Endothelial cell of umbilical vein (primary cell): Measurements from ENCODE around the gene NELL2. TPM values are rescaled to one million over a fixed set of nuclear protein-coding genes. Genes with fewer than 3 reads are reported as not detected.

Source experiments
- BruUV-seq: library from RNA; stranded (reverse); fragments of 400-500 nt; replicated peaks from 2 replicates; lab custom pipeline; 2021; lab: Mats Ljungman, UMichigan
- CTCF ChIA-PET: fragments of 300-600, 350-600 bp; sonication (Branson Sonifier 250); formaldehyde crosslinking; loops from one replicate; lab custom pipeline; 2021; ENCODE audit warnings: antibody characterized with exemption, inconsistent platforms; lab: Charles Lee
- POLR2A ChIA-PET: fragments of 300-600, 350-600 bp; sonication (Branson Sonifier 250); formaldehyde crosslinking; loops from one replicate; lab custom pipeline; 2021; ENCODE audit warnings: antibody characterized with exemption, inconsistent platforms; lab: Charles Lee
- DNase-seq: peaks from one replicate; pipeline ENCODE4 v3.0.0-alpha.2; 2011; ENCODE audit warnings: low read depth, low spot score
- FAIRE-seq: peaks from 2 replicates; lab custom pipeline; 2011; peaks lifted over from hg19 to GRCh38; lab: Jason Lieb, UNC
- H2AFZ ChIP-seq: 2 replicates; pipeline ENCODE4 v1.6.0; 2012; ENCODE audit warnings: low read depth, low read length, control low read depth, inconsistent platforms
- H3K27ac ChIP-seq: 2 replicates; pipeline ENCODE4 v1.5.1; 2011; ENCODE audit warnings: low read depth, mild to moderate bottlenecking, control low read depth, low read length, moderate library complexity; ENCODE audit not compliant: insufficient read depth
- H3K27me3 ChIP-seq, 2 experiments: 2 replicates each; pipeline versions ENCODE4 v1.6.0 to v1.6.1; 2011; ENCODE audit warnings: low read length in 2 of 2, mixed read lengths in 1 of 2; ENCODE audit not compliant: control insufficient read depth in 2 of 2, insufficient read depth in 2 of 2
- H3K36me3 ChIP-seq, 2 experiments: 2 replicates in 1 of 2; 3 replicates in 1 of 2; pipeline ENCODE4 v1.5.1; 2011; ENCODE audit warnings: low read length in 2 of 2, mild to moderate bottlenecking in 1 of 2, moderate library complexity in 1 of 2; ENCODE audit not compliant: control insufficient read depth in 2 of 2, insufficient read depth in 2 of 2; ENCODE audit errors: extremely low read depth in 1 of 2
- H3K4me1 ChIP-seq: 3 replicates; pipeline ENCODE4 v1.5.1; 2011; ENCODE audit warnings: mild to moderate bottlenecking, low read length; ENCODE audit not compliant: control insufficient read depth, insufficient read depth; ENCODE audit errors: extremely low read depth
- H3K4me2 ChIP-seq: 2 replicates; pipeline ENCODE4 v1.6.1; 2011; ENCODE audit warnings: low read length, control low read depth, mixed read lengths; ENCODE audit not compliant: insufficient read depth
- H3K4me3 ChIP-seq, 3 experiments: fragments of 200-600 bp in 1 of 3; sonication (generic), shearing (Covaris generic) in 1 of 3; replicated peaks in 1 of 3; 2 replicates each; pipeline ENCODE4 v1.5.1; 2011 to 2016; ENCODE audit warnings: control low read depth in 3 of 3, low read length in 3 of 3, mild to moderate bottlenecking in 2 of 3, inconsistent platforms in 1 of 3, low read depth in 1 of 3, moderate library complexity in 1 of 3; ENCODE audit not compliant: insufficient read depth in 1 of 3
- H3K79me2 ChIP-seq: 2 replicates; pipeline ENCODE4 v1.6.0; 2012; ENCODE audit warnings: low read length, inconsistent platforms; ENCODE audit not compliant: control insufficient read depth, insufficient read depth
- H3K9ac ChIP-seq: replicated peaks from 2 replicates; pipeline ENCODE3; 2011; ENCODE audit warnings: low read length, control low read depth; ENCODE audit not compliant: insufficient read depth; ENCODE audit errors: extremely low read depth
- H3K9me1 ChIP-seq: replicated peaks from 3 replicates; pipeline ENCODE4 v1.6.0; 2011; ENCODE audit warnings: mild to moderate bottlenecking, low read length; ENCODE audit not compliant: control insufficient read depth, insufficient read depth; ENCODE audit errors: extremely low read depth
- H3K9me3 ChIP-seq: replicated peaks from 2 replicates; pipeline ENCODE4 v1.5.1; 2012; ENCODE audit warnings: low read length, inconsistent platforms; ENCODE audit not compliant: control insufficient read depth, insufficient read depth
- H4K20me1 ChIP-seq: replicated peaks from 2 replicates; pipeline ENCODE3; 2011; ENCODE audit warnings: mild to moderate bottlenecking, low read length; ENCODE audit not compliant: control insufficient read depth, insufficient read depth; ENCODE audit errors: extremely low read depth
- EZH2 ChIP-seq: IDR thresholded peaks from 2 replicates; pipeline ENCODE4 v1.6.1; 2012; ENCODE audit warnings: borderline replicate concordance, low read depth, mild to moderate bottlenecking, moderate library complexity, low read length, inconsistent platforms; ENCODE audit not compliant: severe bottlenecking
- FOS ChIP-seq: IDR thresholded peaks from 2 replicates; pipeline ENCODE4 v1.6.1; 2011; ENCODE audit warnings: mild to moderate bottlenecking, low read length, moderate library complexity, borderline replicate concordance; ENCODE audit not compliant: insufficient read depth
- GATA2 ChIP-seq: IDR thresholded peaks from 2 replicates; pipeline ENCODE4 v1.7.0; 2011; ENCODE audit warnings: low read depth, mild to moderate bottlenecking, moderate library complexity, mixed read lengths, low read length; ENCODE audit not compliant: insufficient read length, insufficient read depth
- JUN ChIP-seq: IDR thresholded peaks from 2 replicates; pipeline ENCODE4 v1.6.1; 2011; ENCODE audit warnings: borderline replicate concordance, low read depth; ENCODE audit not compliant: insufficient read length, insufficient read depth
- MYC ChIP-seq: IDR thresholded peaks from one replicate; pipeline ENCODE4 v1.6.1; 2011; ENCODE audit warnings: mild to moderate bottlenecking, low read depth, low read length
- POLR2A ChIP-seq: IDR thresholded peaks from 2 replicates; pipeline ENCODE4 v1.6.1; 2012; ENCODE audit warnings: low read depth, mild to moderate bottlenecking, control low read depth, low read length
- POLR2AphosphoS5 ChIP-seq: IDR thresholded peaks from 2 replicates; pipeline ENCODE4 v1.6.1; 2012; ENCODE audit warnings: low read depth, mild to moderate bottlenecking, control low read depth, low read length, moderate library complexity; ENCODE audit not compliant: insufficient read depth
- dilution Hi-C: fragments of 300-500 bp; cut with MboI; formaldehyde crosslinking; loops from one replicate; pipeline ENCODE4 v1.15.0; 2019; ENCODE audit warnings: low sequenced_read_pairs; ENCODE audit not compliant: extremely low pct_ligation_motif_present
- intact Hi-C: fragments of 100-400 bp; cut with micrococcal nuclease; formaldehyde crosslinking; loops from one replicate; pipeline ENCODE4 v1.10.0; 2022
- polyA plus RNA-seq, 4 experiments: library from polyadenylated mRNA; depleted of rRNA in 3 of 4; stranded (reverse) in 3 of 4; unstranded in 1 of 4; fragments of >200 nt; gene quantifications; 2 replicates each; pipeline versions ENCODE4 v1.2.1 to v1.2.3, GENCODE V29; 2011 to 2012; ENCODE audit warnings: missing spikeins in 1 of 4
- total RNA-seq: library from RNA; stranded (reverse); gene quantifications from 2 replicates; pipeline ENCODE4 v1.2.3, GENCODE V29; 2021
- TF ChIP-seq, protein P1 (sequence below): IDR thresholded peaks from 2 replicates; pipeline ENCODE4 v1.6.1; 2011; ENCODE audit not compliant: insufficient read depth, insufficient read length
- TF ChIP-seq, protein P2 (sequence below), 2 donors: IDR thresholded peaks; 1 replicate in 1 of 2; 2 replicates in 1 of 2; pipeline ENCODE4 v1.5.1; 2011; ENCODE audit warnings: low read length in 2 of 2, mild to moderate bottlenecking in 2 of 2, moderate library complexity in 2 of 2, control low read depth in 1 of 2, inconsistent platforms in 1 of 2, low read depth in 1 of 2; ENCODE audit not compliant: insufficient read depth in 1 of 2; ENCODE audit errors: extremely low read depth in 1 of 2

The NELL2 gene
- total and polyA plus RNA-seq, 2 donors (not counting 3 experiments of a cell fraction or from before 2014, with no cell fraction given), result 0.11 to 0.49 TPM

DNA sequence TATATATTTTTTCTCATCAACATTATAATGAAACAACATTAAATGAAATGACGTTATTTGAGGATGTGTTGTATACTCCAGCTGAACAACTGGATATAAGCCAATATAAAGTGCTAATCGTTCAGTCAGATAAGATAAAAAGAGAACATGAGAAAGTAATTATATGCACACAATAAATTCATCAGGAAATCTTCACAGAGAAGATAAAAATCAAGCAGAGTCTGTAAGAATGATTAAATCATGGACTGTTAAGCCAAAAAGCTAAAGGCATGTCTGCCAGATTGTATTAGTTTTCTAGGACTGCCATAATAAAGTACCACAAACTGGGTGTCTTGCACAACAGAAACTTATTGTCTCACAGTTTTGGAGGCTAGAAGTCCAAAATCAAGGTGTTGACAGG, 178.6 kb downstream of the NELL2 start:
- no peaks in the 10 kb centered on the region for H3K9me3 ChIP-seq
- H4K20me1 ChIP-seq, result no peaks in the 10 kb centered on the region
- H3K27ac ChIP-seq, result no peak overlapping the region
- H2AFZ ChIP-seq, result no peak overlapping the region
- TF ChIP-seq POLR2AphosphoS5, result no peak
- TF ChIP-seq EZH2, result no peak
- TF ChIP-seq FOS, result no peak
- TF ChIP-seq JUN, result no peak
- TF ChIP-seq, protein P1, sequence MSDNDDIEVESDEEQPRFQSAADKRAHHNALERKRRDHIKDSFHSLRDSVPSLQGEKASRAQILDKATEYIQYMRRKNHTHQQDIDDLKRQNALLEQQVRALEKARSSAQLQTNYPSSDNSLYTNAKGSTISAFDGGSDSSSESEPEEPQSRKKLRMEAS, result no peak
- TF ChIP-seq POLR2A, result no peak
- no peak for TF ChIP-seq MYC
- no peak for TF ChIP-seq GATA2
- TF ChIP-seq, protein P2, sequence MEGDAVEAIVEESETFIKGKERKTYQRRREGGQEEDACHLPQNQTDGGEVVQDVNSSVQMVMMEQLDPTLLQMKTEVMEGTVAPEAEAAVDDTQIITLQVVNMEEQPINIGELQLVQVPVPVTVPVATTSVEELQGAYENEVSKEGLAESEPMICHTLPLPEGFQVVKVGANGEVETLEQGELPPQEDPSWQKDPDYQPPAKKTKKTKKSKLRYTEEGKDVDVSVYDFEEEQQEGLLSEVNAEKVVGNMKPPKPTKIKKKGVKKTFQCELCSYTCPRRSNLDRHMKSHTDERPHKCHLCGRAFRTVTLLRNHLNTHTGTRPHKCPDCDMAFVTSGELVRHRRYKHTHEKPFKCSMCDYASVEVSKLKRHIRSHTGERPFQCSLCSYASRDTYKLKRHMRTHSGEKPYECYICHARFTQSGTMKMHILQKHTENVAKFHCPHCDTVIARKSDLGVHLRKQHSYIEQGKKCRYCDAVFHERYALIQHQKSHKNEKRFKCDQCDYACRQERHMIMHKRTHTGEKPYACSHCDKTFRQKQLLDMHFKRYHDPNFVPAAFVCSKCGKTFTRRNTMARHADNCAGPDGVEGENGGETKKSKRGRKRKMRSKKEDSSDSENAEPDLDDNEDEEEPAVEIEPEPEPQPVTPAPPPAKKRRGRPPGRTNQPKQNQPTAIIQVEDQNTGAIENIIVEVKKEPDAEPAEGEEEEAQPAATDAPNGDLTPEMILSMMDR (IDR thresholded peaks at IDR 0.05; ENCODE audit: extremely low read depth in 1 of 2, insufficient read depth in 1 of 2, low read depth in 1 of 2, low read length in 2 of 2), result no peak
- no peak for DNase-seq
- dilution Hi-C loops (no loop called here), intact Hi-C loops (no loop called here)
- no peaks in the 10 kb centered on the region for H3K27me3 ChIP-seq
- H3K36me3 ChIP-seq, result no peaks in the 10 kb centered on the region
- ChIA-PET CTCF (interaction anchor here (0.8 kb wide), 1 partner anchor 9 kb away, joined by 3 read pairs; no protein-coding TSS in a partner anchor), POLR2A (no interaction called here)
- no peaks in the 10 kb centered on the region for H3K4me1 ChIP-seq
- H3K4me3 ChIP-seq, result no peak overlapping the region
- FAIRE-seq, result no peak
- H3K9me1 ChIP-seq, result no peaks in the 10 kb centered on the region
- no peak overlapping the region for H3K9ac ChIP-seq
- no peak overlapping the region for H3K4me2 ChIP-seq
- no TSS peak for BruUV-seq
- no peaks in the 10 kb centered on the region for H3K79me2 ChIP-seq
